C4-2B (cell line): ENCODE data around the gene ZNF716.
"Not testable (repeated sequence)": the region's sequence is repeated elsewhere in the genome, so short reads cannot be mapped to it uniquely, and the experiment has no call there.

Experiments used
- H3K27ac ChIP-seq: fragments of 450-650 bp; 2 replicates; pipeline ENCODE4 v1.5.1; 2017
- ZFX ChIP-seq: fragments of 450-650 bp; IDR thresholded peaks from 2 replicates; pipeline ENCODE4 v1.6.1; 2017
- TF ChIP-seq, protein P1 (sequence below): fragments of 450-650 bp; conservative IDR thresholded peaks from 2 replicates; pipeline ENCODE4 v1.5.1; 2017; ENCODE audit warnings: mild to moderate bottlenecking

Gene ZNF716

GRCh38 chr7:57449904-57450303 is at the start of gene ZNF716:
ZNF716 (plus strand) TSS chr7:57450177; CDS start chr7:57450289, 112 bp downstream.
- TF ChIP-seq, protein P1, sequence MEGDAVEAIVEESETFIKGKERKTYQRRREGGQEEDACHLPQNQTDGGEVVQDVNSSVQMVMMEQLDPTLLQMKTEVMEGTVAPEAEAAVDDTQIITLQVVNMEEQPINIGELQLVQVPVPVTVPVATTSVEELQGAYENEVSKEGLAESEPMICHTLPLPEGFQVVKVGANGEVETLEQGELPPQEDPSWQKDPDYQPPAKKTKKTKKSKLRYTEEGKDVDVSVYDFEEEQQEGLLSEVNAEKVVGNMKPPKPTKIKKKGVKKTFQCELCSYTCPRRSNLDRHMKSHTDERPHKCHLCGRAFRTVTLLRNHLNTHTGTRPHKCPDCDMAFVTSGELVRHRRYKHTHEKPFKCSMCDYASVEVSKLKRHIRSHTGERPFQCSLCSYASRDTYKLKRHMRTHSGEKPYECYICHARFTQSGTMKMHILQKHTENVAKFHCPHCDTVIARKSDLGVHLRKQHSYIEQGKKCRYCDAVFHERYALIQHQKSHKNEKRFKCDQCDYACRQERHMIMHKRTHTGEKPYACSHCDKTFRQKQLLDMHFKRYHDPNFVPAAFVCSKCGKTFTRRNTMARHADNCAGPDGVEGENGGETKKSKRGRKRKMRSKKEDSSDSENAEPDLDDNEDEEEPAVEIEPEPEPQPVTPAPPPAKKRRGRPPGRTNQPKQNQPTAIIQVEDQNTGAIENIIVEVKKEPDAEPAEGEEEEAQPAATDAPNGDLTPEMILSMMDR, result no peak
- TF ChIP-seq ZFX, result no peak
- H3K27ac ChIP-seq, result no peak within 1 kb of the TSS

- no peak for TF ChIP-seq ZFX
- TF ChIP-seq, protein P1, result no peak
Observed at GRCh38 chr7:57400531-57401155, 49.3 kb upstream of the ZNF716 start.

GRCh38 chr7:57403051-57403450 is 46.9 kb upstream of the ZNF716 start:
- not testable (repeated sequence) for H3K27ac ChIP-seq

More at GRCh38 chr7:57400531-57401155, 49.3 kb upstream of the ZNF716 start:
- H3K27ac ChIP-seq, result no peak overlapping the region

GRCh38 chr7:57403601-57404342 is 46.2 kb upstream of the ZNF716 start:
- no peak for TF ChIP-seq ZFX
- TF ChIP-seq, protein P1, result no peak
- H3K27ac ChIP-seq, result no peak overlapping the region

GRCh38 chr7:57404343-57404966 is 45.5 kb upstream of the ZNF716 start:
- H3K27ac ChIP-seq, result no peak overlapping the region
- TF ChIP-seq, protein P1, result no peak
- TF ChIP-seq ZFX, result no peak

GRCh38 chr7:57404967-57405421 is 45.0 kb upstream of the ZNF716 start:
- TF ChIP-seq, protein P1, result no peak
- no peak for TF ChIP-seq ZFX
- H3K27ac ChIP-seq, result no peak overlapping the region

- TF ChIP-seq, protein P1, result no peak
- TF ChIP-seq ZFX, result no peak
- no peak overlapping the region for H3K27ac ChIP-seq
Observed at GRCh38 chr7:57407125-57407524, 42.9 kb upstream of the ZNF716 start.
